ENCODE measurements around the gene PDIA6.

The PDIA6 gene

DNA sequence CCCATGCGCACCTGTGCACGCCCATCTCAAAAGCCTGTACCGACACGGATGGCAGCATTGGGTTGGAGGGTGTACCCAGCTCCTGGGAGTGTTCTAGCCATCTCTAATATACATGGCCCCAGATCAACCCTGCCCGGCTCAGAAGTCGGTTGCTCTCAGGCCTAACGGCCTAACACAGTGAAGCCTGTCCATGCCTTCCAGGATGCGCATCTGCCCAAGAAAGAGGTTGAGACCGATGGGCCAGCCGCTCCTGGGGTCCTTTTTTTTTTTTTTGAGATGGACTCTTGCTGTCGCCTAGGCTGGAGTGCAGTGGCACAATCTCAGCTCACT, 32.1 kb downstream of the PDIA6 start:
- DNase-seq = no peak

DNA sequence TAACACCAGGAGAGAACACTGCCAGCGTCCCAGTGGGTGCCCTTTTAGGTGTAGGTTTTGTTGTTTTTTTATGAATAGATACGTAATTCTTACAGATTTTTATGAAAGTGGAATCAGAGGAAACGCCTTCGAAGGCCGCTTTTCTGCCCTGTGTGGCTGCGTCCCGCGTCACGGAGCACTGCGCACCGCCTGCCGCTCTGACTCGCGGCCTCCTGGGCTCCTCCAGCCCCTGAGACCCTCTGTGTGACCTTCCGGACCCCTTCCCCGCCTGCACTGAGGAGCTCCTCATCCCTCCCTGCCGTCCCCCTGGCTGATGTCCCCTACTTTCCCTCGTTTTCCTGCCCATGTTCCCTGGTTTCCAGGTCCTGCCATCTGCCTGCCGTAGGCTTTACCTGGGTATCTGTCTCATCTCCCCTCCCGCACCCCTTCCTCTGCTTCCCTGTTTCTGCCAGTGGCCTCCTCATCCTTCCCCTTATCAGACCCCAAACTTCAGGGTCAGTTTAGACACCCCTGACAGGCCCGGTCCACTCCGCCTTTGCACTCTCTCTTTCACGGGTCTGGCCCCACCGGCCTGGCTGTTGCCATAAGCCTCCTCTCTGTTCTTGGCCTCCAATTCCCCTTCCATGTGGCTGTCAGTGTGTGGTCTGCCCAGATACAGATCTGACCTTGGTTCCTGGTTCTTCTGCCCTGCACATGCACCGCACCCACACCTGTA, 32.7 kb downstream of the PDIA6 start:
- no peak for DNase-seq

DNA sequence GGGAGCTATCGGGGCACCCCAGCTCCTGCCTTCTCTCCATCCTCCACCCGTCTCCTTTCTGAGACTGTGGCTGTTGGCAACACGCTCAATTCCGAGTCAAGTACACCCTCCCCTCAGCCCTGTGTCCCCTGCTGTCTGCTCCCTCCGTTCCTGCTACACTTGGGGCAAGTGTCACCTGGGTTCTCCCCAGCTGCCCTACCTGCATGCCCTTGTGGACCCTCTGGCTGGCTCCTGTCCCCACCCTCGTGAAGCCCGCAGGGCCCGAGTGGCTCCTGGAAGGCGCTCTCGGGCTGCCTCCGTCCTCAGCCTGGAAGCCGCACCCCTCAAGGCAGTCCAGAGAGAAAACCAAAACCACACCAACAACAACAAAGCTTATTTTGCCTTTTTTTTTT, 33.9 kb downstream of the PDIA6 start:
- no peak for DNase-seq

DNA sequence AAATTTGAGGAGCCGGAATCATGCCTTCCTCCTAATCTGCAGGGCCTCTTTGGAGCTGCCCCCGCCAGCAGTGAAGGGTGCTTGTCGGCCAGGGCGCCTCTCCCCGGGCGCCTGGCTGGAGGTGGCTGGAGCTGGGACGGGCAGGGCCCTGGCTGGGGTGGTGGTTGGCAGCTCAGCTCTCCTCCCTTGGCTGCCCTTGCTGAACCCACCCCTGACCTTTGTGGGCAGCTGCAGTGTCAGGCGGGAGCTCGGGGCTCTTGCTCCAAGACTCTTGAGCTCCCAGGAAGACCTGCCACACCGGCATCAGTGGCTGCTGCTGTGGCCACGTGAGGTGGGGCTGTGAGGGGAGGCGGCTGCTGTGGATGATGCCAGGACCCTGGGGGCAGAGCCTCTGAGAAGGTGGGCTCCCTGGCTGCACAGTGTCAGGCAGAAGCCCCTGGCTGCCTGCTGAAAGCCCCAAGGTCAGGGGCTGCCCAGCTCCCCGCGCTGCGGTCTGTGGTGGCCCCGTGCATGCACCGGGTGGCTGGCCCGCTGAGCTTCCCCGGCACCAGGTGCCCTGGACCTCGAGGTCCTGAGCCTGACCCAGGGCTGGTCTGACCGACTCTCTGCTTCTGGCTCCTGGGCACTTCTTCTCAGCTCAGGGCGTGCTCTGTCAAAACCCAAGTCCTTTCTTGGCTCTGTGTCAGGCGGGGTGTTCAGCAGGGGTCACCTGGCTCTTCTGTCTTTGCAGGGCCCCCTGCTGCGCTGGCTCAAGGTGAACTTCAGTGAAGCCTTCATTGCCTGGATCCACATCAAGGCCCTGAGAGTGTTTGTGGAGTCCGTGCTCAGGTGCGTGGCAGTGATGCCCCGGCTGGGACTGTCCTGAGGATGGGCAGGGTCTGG, 34.5 kb downstream of the PDIA6 start:
- no peak for DNase-seq

DNA sequence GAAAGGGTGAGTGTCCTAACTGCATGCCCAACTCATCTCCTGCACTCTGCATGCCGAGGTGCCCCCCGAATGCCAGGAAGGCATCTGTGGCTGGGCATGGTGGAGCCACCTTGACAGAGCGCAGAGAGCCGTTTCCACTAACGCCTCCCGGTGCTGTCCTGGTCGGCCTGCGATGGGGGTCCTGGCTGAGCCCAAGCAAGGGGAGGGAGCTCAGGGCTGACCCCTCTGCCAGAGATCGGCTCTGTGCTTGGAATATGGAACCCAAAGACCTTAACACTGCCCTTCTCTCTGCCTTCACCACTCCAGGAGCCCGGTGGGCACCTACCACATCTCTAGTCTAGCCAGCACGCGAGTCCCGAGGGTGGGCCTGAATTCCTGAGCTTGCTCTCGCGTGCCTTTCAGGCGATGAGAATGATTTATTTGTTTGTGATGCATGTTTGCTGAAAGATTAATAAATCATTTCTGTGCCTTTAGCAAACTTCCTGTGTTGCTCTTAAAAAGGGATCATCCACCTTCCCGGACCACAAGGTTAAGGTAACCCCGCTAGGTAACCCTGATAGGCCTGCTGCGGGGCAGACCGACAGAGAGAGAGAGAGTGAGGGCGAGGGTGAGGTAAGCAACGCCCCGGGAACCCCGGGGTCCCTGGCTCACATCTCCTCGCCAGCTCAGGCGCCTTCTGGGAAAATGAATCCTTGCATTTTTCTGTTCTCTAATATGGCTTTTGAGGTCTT, 35.3 kb downstream of the PDIA6 start:
- no peak for DNase-seq

DNA sequence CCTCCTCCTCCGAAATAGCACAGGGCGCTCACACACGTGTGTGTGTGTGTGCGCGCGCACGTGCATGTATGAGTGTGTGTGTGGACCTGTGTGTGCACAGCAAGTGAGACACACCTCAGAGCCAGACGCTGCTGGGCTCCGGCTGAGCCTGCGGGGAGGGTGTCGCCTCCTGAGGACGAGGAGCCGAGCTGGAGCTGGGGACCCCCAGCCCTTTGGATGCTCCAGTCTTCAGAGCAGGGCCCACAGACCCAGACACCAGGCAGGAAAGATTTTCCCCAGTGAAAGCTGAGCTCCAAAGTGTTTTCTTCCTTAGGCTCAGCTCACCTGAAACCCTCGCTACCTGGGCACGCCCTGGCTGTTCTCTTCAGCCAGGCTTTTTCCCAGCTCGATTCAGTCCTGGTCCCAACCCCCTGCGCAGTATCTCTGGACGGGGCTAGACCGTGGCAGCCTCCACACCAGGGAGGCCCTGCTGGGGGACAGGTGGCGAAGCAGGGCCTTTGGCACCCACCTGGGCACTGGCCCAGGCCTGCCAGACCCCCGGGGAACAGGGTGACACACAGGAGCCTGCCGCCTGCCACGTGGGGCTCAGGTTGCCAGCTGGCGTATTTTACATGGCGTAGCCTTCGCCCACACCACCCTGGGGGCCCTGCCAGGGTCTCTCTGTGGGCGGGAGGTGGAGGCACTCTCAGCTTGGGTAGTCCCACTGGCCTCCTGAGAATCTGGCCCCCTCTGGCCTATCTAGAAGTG, 36.2 kb downstream of the PDIA6 start:
- DNase-seq = no peak

DNA sequence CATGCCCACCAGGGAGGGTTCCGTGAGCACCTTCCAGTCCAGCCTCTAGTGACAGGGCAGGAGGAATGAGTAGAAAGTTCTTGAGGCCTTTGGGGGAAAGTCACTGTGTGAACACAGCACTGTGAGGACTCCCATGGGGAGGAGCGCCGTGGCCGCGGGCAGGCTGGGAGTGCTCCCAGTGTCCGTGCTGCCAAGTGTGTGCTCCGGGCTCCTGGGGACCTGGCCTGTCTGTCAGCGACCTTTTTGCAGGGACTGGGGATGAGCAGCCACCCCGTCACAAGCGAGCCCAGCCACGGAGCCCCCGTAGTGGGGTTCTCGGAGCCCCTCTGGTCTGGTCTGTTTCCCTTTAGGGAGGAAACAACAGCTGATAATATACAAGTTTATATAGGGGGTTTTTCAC, 36.8 kb downstream of the PDIA6 start:
- DNase-seq = no peak

DNA sequence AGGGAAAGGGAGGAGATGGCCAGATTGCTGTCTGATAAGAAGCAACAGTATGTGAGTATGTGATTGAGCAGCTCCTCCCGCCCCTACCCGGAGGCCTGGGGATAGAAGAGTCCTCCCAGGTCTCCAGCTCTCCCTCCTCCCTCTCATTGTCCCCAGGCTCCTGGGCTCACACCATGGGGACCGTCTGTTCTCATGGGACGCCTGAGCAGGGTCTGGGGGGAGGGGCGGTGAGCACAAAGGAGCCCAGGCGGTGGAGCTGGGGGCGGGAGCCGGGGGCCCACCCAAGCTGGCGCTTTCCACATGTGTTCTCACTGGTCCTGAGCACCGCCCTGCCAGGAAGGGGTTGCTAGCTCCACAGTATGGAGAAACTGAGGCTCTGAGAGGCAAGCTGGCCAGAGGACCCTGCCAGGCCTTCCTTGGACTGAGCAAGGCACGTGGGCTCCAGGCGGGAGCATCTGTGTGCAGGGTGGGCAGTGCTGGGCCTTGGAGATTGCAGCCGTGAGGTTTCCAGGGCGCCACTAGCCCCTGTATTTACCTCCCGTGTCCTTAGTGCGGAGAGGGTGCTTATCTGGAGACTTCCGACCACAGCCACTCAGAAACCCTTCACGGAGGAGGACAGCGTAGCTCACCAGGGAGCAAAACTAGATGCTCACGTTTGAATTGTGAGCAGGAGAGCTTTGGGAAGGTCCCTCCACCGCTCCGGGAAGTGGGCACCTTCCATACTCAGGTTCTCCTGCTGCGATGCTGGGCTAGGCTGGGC, 37.4 kb downstream of the PDIA6 start:
- DNase-seq = no peak

DNA sequence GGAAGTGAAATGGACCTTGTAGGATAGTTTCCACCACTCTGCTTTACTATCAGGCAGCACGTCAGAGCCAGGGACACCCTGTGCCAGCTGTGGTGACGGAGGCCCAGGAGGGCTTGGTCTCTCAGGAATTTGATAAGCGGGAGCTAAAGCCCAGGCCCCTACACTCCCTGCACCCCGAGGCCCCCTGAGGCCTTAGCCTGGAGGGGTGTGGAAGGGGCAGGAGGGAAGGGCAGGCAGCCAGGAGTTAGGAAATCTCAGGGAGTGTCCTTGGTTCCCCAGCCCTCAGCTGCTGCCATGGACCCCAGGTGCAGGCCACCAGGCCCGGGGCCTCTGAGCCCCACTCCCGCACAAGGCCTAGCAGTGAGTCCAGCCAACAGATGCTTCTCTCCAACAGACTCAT, 38.2 kb downstream of the PDIA6 start:
- DNase-seq = no peak

DNA sequence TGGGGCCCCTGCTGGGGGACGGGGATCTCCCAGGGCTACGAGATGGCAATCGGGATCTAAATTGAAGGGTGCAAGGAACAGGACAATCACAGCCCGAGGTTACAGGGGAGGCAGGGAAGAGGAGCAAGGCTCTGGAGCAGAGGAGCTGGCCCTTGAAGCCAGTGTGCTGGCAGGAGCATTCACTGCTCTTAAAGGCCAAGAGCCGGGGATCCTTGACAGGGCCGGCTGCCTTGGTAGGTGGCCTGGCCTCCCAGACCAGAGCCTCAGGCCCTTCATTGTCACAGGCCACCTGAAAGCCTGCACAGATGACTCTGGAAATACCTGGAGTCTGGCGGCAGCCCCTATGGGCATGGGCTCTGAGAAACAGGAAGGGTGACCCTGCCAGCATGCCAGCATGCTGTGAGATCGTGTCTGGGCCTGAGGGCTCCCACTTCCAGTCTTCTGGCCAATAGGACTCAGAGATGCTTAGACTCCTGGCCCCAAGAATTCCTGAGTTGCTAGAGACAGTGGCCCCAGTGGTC, 38.7 kb downstream of the PDIA6 start:
- DNase-seq = no peak

DNA sequence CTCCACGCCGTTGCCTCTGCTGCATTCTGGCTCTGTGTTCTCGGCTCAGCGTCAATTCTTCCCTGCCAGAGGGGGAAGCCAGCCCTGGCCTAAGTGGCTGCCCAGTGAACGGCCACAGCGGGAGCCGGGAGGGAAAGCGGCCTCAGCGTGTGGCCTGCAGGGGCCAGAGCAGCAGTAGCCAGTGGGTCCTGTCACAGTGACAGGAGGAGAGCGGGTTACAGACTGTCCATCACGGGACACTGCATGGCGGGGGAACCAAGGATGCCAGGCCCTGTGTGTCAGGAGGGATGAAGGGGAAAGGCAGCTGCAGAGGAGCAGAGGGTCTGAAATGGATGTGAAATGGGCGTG, 39.7 kb downstream of the PDIA6 start:
- no peak for DNase-seq

DNA sequence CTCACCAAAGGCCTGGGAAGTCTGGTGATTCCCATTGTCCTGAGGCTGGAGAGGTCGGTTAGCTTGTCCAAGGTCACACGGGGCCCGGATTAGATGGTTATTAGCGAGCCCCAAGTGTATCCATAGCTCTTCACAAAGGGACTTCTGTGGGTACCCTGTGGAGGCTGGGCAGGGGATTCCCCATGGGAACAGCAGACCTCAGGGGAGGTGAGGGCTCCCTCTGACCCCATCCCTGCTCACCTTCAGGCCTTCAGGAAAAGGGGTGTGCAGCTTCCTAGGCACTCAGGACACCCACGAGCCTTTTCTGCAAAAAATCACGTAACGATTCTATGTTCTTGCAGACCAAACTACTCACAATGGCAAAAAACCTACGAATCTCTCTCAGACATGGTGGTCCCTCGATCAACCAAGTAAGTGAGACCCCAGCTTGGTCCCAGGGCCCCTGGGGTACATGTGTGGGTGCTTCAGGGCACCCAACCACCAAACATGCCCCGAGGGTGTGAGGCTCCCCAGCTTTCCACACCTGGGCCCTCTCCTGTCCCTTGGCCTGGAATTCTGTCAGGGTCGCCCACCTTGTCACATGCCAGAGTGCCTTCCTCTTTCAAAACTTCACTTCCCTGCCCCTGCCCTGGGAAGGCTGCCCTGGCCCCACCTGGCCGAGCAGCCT, 40.3 kb downstream of the PDIA6 start:
- no peak for DNase-seq

DNA sequence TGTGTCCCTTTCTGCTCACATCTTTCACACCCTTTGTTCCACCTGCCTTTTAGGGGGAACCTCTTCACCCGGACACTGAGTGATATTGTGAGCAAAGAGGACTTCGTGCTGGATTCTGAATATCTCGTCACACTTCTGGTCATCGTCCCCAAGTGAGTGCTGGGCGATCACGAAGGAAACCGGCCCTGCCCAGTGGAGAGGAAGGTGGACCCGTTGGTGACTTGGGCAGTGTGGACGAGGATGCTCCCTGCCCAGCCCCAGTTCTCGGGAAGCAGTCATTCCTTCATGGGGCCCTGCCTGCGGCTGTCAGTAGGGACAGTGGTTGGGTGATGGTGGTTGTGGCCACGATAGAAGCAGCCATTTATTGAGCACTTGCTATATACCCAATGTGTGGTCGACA, 40.8 kb downstream of the PDIA6 start:
- DNase-seq = no peak

DNA sequence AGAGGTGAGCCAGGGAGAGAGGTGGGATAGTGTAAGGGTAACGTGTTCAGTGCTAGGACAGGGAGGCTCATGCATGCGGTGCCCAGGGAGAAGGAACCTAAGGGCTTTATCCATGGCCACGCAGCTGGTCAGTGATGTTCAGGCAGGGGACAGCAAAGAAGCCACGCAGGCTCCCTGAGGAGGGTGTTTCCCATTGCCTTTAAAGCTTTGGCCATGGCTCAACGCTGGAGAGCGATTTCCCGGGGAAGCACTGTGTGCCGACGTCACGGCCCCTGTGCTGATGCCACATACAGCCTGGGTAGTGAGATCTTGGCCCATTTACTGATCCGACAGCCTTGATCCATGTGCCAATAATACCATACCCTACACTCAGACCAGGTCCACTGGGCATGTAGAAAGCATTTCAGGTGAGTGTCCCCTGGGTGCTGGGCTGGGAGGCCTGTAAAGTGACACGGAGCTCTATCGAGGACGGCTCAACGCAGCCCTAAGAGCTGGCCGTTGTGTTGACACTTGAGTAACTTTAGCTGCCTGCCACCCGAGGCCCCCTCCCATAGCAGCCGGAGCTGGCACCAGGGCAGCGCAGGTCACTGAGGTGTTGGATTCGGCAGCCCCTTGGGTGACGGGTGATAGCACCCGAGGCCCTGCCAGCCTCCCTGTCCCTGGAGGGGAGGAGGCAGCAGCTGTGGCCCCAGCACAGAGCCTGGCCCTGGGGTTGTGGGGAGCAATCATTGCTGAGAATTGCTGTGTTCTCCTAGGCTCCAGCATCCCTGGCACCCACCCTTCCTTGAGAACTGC, 41.4 kb downstream of the PDIA6 start:
- no peak for DNase-seq

DNA sequence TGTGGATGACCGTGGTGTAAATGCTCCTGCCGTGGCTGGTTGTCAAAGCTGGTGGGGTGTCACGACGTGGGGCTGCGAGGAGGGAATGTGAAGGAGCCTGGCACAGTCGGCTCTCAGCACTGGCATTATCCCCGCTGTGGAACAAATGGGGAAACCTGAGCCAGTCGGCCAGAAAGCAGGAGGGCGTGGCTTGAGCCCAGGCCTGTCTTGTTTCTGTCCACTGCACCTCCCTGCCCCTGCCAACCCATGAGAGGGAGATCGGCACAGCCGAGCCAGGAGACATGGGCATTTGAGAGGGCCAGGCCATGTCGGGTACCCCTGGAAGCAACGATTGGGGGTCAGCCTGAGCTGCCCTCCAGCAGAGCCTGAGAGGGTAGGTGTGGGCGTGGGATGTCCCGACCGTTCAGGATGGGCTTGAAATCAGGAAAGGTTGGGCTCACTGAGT, 44.5 kb downstream of the PDIA6 start:
- no peak for DNase-seq

DNA sequence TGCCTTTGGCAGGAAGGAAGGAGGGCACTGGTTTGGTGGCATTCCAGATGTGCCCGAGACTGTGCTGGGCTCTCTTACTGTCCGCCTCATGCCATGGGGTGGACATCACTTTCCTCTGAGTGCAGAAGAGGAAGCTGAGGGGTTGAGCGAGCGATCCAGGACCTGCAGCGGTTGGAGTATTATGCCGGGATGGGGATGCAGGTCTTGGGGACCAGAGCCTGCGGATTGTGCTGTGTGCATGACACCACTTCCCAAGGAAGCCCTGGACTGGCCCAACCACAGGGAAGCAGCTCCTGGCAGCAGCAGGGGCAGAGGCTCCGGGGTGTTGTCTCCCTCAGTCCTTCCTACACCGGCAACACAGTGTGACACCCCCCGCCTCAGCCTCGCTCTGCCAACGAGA, 46.7 kb downstream of the PDIA6 start:
- no peak for DNase-seq

DNA sequence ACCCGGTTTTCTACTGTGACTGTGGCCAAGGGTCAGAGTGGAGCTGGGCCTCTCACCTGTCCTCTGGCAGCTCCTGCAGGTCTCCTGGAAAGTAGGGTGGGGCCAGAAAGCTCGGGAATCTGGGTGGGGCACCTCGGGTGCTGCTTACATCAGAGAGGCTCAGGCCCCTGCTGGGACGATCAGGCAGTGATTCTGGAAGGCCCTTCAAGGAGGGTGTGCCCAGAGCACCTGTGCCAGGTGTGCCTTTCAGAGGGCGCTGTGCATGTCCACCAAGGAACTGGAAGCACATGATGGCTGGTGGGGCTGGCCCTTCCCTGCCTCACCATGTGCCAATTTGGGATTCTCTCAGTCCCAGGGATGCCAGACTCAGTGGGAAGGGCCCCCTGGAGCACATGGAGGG, 47.1 kb downstream of the PDIA6 start:
- DNase-seq = no peak

DNA sequence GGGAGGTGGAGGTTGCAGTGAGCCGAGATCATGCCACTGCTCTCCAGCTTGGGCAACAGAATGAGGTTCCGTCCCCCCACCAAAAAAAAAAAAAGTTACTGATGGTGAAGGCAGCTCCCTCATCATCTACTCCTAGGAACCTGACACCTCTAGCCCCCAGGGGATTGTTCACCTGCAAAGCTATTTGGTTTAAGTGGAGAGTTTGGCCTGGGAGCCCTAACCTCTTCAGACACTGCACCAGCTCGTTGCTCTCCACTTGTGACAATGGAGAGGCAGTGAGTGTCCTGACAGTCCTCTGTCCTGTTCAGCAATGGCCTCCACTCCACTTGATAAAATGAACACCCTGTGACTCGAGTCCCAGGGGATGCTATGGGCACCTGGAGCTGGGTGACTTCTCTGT, 47.7 kb downstream of the PDIA6 start:
- DNase-seq = no peak

DNA sequence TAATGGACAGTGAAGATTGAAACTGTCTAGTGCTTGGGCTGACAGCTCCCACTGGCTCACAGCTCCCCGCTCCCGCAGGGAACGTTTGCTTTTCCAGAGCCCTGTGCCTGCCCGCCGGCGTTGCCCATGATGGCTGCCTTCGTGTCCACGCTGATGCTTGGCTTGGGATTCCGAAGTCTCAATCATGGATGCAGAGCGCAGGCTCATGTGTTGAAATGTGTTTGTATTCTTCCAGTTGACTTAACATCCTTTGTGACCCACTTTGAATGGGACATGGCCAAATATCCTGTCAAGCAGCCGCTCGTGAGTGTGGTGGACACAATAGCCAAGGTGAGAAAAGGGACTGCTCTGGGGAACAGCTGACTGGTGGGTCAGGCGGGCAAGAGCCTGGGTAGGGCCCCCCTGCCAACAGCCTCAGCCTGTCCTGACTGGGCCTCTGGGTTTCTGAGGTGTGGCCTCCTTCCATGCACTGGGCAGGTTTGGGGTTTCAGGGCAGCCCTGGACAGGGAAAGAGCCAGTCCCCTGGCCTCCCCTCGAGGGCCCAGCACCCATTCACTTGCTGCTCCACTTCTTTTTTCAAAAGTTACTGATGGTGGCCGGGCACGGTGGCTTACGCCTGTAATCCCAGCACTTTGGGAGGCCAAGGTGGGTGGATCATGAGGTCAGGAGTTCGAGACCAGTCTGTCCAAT, 48.3 kb downstream of the PDIA6 start:
- DNase-seq = no peak

DNA sequence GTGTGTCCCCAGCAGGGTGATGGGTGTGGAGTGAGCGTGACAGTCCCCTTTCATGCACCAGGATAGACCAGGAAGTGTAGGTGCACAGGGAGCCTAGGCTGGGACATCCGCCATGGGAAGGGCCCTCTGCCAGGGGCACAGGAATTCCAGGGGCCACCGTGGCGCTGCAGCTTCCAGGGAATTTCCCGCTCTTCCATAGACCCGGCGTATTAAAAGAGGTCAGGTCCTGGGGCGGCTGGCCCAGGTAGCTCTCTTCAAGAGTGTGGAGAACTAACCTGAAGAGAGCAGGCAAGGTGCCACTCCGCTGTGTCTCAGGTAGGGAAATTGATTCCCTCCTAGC, 49.2 kb downstream of the PDIA6 start:
- DNase-seq = no peak

All from CD4-positive, alpha-beta T cell treated with Interferon alpha-2 for 1 hour (primary cell).